ENCODE data around the gene HNF1A.

Gene HNF1A

DNA sequence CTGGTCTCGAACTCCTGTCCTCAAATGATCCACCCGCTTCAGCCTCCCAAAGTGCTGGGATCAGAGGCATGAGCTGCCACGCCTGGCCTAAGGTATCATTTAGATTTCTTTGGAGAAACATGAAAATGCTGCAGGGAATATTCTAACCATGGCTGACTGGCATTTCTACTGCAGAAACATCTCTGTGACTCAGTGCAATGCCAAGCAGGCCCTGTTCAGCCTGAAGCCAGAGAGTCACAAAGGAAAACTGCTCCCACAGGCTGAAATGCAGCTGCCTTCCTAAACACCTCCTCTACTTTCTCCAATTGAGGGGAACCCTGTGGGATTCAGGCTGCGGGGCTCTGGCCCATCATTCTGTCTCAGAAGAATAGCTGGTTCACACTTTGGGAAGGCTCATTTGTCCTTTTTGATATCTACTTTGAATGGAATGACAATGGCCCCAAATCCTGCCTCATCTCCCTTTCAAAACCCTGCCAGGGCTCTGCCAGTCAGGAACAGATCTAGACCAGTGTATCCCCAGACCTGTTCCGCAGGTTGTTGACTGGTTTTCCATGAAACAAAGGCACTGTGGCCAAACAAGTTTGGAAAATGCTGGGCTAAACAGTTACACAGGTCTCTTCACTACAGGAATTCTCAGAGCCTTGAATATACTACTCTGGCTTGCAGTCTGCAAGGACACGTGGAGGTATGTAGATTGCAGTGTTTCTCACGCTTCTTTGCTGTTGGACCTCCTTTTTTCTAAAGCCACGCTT is 30.2 kb downstream of the HNF1A start:
- no peak for DNase-seq (ENCODE audit: low spot score)

DNA sequence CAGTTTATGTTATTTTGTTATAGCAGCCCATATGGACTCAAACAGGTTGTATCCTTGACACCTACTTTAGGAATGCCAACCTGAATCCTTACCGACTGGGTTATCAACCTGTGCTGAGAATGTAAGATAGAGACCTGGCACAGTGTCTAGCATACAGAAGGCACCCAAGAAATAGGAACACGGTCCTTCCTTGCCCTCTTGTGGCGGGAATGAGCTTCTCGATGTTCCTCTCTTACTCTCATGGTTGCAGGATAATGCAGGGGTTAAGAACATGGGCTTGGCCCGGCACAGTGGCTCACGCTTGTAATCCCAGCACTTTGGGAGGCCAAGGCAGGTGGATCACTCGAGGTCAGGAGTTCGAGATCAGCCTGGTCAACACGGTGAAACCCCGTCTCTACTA is 31.4 kb downstream of the HNF1A start:
- no peak for DNase-seq (ENCODE audit: low spot score)

DNA sequence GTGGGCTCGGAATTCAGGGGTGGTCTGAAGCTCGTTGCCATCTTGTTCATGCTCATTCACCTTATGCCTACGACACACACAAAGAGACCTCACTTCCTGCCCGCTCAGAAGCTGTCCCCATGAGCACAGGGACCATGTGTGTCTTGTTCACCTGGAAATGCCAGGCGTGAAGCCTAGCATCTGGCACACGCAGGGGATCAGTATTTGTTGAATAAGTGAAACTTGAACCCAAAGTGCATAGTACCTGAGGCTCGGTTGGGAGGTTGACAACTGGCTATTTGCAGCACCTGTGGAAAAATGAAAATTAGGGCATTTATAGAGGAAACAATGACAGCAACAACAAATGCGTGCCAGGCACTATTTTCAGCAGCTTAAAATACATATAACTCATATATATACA is 32.5 kb downstream of the HNF1A start:
- DNase-seq (ENCODE audit: low spot score), result no peak

DNA sequence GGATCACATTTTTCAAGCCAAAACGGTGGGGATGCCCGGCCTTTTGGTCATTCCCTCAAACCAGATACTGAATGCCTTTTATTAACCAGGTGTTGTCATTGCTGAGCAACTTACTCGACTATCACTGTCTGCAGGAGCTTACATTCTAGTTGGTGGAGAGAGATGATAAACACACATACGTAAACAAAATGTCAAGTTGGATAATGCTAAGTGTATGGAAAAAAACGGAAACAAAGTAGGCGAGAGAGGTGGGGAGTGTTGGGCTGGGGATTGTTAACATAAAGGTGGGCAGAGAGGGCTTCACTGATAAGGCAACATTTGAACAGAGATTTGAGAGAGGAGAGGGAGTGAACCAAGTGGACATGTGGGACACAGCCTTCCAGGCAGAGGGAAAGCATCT is 33.5 kb downstream of the HNF1A start:
- DNase-seq (ENCODE audit: low spot score), result no peak

DNA sequence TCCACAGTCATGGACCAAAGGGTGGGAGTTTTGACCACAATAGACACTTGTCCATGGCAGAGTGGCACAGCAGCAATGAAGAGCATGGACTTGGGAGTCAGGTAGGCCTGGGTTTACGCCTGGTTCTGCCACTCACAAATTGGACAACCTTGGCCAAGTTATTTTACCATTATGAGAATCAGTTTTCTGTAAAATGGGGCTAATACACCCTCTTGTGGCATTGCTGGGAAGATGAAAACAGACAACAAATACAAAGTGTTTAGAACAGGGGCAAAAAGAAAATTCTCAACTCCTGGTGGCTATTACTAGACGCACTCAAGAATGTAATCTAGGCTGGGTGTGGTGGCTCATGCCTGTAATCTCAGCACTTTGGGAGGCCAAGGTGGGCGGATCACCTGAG is 35.4 kb downstream of the HNF1A start:
- DNase-seq (ENCODE audit: low spot score), result no peak

DNA sequence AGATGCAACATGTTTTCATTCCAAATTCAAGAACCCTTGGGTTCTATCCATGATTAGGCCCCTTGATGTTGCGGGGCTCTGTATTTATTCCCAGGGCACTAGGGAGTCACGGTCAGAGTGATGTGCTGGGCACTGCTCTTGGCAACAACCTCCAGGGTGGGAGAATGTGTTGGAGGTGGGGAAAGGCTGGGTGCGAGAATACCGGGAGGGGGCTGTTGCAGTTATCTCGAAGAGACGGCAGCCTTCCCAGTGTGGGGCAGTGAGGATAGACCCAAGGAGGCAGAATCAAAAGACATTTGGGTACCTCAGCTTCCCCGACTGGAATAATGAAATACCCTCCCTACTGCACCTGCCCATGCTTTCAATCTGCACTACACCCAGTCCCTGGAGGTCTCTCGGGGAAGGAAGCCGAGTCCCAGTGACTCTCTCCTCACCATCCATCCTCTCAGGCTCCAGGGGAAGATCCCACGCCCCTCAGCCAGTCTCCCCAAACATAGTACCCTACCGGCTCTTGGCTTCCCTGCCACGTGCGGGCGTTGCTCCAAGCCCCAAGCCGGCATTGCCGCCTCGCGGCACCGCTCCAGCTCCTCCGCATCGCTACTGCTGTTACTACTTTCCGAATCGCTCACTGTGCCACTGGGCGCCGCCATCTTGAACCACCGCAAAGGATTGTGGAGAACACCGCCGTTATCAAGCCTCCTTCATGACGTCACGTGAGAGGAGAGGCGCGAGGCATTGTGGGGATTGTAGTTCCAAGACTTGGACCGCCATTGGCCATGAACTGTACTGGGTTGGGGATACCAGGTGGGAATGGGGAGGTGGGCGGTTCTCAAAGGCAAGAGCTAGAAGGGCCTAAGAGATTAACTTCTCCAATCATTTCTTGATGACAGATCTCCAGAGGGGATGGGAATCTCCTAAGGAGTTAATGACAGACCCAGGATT is 37.8 kb downstream of the HNF1A start, which contains the start of gene C12orf43:
C12orf43 (minus strand) TSS at position 663 of the 942 bp plus-strand sequence; CDS start at position 650, 13 bp downstream.
- peak; percentile 94 for DNase-seq (ENCODE audit: low spot score)

DNA sequence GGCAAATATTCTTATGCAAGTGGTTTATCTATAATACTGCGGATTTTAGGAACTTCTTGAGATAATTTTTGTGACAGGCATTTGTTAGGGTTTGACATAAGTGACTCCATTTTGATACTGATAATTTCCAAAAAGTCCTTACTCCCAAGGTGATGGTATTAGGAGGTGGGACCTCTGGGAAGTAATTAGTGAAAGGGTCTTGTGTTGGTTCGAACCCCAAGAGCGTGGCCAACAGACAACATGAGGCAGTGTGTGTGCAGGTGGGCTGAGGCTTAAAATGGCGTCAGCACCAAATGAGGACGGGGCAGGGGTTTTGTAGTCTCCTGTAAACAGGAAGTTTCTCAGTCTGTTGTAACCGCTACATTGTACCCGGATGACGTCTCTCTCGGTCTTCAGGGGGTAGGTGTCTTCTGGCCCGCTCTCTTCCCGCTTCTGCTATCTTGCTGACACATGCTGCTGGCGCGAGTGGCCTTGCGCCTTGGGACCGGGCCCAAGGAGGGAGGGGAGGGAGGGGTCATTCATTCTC is 39.7 kb downstream of the HNF1A start:
- no peak for DNase-seq (ENCODE audit: low spot score)

DNA sequence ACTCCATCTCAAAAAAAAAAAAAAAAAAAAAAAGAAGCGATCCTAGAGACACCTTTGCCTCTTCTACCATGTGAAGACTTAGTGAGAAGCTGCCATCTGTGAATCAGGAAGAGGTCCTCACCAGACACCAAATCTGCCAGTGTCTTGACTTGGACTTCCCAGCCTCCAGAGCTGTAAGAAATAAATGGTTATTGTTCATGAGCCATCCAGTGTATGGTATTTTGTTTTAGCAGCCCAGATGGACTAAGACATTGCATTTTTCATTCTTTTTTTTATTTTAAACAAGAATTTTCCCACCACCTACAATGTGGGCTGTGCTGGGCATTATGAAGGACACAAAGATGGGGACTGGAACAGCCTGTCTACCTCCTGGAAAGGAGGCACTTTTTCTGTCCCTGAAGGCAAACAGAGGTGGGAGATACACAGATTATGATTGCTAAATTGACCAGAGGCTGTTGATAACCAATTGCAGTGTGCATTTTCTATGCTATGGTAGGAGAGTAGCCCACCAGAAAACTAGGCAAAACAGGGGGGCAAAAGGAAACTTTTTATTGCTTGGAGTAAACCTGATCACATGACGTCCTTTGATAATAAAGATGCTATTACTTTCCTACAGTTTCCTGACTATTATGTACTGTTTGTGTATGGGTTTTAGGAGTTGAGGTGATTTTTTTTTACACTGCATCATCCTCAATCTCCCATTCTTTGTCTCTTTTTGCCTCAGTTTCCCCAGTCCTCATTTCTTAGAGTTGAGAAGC is 40.7 kb downstream of the HNF1A start:
- DNase-seq (ENCODE audit: low spot score), result no peak

DNA sequence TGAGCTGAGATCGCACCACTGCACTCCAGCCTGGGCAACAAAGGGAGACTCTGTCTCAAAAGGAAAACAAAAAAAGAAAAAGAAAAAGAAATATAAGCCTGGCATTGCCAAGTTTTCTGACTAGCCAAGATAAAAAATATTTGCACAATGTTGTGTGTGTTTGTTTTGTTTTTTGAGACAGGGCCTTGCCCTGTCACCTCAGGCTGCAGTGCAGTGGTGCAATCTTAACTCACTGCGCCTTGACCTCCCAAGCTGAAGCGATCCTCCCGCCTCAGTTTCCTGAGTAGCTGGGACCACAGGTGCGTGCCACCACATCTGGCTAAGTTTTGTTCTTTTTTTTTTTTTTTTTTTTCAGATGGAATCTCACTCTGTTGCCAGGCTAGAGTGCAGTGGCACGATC is 43.4 kb downstream of the HNF1A start:
- DNase-seq (ENCODE audit: low spot score), result no peak

DNA sequence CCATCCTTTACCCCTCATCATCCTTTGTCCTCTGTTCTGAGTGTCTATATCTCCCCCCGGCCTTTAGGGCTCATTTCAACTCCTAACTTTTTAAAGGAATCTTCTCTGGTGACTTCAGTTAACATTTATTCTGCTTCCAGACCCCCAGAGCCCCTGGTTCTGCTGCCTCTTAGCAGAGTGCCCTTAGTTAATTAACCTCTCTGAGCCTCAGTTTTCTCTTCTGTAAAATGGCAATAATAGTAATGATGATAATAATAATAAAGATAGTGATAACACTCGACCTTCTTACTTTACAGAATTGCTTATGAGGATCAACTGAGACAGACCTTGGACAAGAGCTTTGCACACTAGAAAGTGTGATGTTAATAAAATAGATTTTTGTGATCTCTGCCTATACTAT is 44.4 kb downstream of the HNF1A start:
- DNase-seq (ENCODE audit: low spot score), result no peak

DNA sequence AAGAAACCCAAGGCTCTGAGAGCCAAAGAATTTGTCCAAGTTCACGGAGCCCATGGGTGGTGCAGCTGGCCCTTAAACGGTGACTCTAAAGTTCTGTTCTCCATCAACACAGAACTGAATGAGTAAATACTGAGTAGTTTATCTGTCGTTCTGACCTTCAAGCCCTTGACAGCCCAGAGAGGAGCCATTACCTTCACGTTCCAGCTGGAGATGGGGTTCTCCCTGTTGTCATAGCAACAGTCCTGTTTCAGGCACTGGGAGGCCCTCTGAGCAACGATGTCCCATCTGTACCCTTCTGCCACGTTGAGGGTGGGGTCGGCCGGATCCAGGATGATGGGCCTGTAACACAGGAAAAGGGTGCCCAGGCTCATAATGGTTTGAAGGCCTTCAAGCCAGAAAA is 45.5 kb downstream of the HNF1A start:
- DNase-seq (ENCODE audit: low spot score), result no peak

DNA sequence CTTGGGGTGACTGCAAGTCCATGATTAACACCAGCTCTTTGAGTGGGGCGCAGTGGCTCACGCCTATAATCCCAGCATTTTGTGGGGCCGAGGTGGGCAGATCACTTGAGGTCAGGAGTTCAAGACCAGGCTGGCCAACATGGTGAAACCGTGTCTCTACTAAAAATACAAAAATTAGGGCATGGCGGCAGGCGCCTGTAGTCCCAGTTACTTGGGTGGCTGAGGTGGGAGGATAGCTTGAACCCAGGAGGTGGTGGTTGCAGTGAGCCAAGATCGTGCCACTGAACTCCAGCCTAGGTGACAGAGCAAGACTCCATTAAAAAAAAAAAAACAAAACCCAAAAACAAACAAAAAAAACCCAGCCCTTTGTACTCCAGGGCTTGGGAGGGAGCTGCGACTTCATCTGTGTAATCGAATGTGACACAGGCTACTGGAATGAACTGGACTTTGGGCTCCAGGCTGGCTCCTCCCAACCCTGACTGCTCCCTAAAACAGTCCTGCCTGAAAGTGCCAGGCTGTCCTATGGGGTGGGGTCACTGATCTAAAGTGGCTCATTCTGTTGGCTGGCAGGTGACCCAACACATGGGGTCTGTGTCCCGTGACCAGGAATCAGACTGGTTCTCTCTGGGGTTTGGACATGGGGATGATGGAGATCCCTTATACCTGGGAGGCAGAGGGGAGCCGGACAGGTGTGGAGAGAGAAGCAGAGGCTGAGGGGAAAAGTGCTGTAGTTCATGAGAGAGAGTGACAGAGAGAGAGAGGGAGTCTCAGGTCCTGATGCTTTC is 47.3 kb downstream of the HNF1A start:
- DNase-seq (ENCODE audit: low spot score), result no peak

DNA sequence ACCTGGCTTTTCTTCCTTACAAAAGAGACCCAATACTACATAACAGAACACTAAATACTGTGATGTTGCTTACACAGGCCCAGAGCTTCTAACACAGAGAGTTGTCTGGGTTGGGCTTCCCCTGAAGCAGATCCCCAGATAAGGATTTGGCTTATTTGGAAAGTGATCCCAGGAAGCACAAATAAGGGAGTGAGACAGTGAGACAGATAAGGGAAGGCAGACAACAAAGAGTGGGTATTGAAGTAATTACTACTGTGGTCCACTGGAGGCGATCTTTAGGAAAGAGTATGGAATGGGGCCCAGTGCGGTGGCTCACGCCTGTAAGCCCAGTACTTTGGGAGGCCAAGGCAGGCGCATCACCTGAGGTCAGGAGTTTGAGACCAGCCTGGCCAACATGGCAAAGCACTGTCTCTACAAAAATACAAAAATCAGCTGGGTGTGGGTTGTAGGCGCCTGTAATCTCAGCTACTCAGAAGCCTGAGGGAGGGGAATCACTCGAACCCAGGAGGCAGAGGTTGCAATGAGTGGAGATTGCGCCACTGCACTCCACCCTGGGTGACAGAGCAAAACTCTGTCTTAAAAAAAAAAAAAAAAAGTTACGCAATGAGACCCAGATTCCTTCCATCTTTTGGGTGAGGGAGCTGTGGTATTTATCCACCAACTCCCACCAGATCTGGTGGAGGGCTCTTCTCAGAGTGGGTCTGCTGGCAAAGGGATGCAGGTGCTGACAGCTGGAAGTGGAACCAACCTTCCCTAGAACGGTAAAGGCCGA is 48.1 kb downstream of the HNF1A start:
- peak; percentile 39 for DNase-seq (ENCODE audit: low spot score)

DNA sequence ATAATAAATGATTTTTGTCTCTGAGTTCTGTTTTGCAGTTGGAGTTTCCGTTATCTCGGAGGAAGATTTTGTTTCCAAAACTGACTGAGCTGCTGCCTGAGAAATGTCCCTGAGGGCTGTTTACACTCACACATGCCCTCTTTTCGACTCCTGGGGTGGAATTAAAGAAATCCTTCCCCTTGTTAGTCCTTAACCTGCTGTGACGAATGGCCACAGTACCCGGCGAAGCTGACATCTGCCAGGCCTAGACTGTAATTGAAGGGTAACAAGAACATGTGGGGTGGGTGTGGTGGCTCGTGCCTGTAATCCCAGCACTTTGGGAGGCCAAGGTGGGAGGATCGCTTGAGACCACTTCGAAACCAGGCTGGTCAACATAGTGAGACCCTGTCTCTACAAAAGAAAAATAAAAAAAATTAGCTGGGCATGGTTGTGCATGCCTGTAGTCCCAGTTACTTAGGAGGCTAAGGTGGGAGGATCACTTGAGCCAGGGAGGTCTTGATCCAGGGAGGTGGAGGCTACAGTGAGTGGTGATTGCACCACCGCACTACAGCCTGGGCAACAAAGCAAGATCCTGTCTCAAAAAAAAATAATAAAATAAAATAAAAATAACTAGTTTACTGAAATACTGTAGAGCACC is 52.4 kb downstream of the HNF1A start:
- DNase-seq (ENCODE audit: low spot score), result no peak

DNA sequence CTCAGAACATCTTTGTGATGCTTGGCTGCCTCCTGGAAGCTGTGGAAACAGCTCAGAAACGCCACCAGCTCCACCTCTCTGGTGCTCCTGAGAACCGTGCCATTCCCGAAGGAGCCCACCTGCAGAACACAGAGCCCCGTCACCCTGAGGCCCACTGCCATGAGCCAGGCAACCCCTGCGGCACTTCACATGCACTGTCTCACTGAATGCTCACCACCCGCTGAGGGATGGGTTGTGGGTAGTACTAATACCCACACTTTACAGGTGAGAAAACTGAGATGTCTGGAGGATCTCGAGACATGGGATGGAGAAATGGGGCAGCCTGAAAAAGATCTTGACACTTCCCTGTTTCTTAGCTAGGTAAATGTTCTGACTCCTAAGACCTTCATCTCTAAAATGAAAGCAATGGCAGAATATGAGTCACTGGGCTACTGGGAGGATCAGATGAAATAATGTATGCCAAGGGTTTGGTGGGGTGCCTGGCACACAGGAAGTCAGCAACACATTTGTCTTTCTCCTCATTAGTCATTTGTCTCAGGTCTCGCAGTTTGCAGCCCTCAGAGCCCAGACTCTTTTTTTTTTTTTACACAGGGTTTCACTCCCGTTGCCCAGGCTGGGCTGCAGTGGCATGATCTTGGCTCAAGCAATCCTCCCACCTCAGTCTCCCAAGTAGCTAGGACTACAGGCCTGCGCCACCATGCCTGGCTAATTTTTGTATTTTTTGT is 55.4 kb downstream of the HNF1A start:
- no peak for DNase-seq (ENCODE audit: low spot score)

DNA sequence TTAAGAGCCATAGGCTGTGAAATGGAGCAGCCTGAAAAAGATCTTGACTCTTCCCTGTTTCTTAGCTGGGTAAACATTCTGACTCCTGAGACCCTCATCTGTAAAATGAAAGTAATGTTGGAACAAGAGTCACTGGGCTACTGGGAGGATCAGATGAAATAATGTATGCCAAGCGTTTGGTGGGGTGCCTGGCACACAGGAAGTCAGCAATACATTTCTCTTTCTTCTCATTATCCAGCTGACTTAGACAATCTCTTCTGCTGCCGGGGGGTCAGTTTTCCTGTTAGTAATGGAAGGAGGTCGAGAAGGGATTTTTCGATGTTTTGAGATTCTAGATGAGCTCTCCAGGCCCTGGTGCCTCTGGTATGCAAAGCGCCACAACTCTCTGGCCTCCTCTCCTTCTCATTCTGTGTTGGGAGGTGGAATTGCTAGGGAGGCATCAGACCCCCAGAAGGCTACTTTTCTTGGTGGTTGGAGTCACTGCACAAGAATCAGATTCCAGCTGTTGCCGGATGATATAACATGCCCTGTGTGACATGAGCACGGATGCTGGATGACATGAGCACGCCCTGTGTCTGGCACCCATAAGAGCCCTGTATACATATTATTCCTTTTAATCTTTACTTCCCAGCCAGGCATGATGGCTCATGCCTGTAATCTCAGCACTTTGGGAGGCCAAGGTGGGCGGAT is 56.4 kb downstream of the HNF1A start:
- no peak for DNase-seq (ENCODE audit: low spot score)

DNA sequence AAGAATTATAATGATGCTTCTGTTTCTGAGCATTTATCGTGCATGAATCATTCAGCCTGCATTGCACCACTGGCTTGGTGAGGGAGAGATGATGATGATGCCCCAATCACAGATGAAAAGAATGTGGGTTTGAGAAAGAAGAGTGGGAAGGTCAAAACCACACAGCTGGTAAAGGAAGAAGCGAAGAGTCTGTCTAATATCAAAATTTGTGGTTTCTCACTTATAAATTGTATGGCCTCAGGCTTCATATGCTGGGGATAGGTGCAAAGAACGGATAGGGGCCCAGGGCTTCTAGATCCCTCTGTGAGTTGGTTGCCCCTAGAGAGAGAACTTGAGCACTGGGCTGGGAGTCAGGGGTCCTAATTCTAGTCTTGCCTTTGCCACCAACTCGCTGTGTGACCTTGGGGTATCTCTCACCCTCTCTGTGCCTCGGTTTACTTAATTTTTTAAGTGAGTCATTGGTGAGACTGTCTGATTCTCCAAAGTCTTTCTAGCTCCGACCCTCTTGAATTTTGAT is 58.5 kb downstream of the HNF1A start:
- DNase-seq (ENCODE audit: low spot score), result no peak
